HEK293T (cell line): ENCODE measurements around the gene ASPG.

ENCODE experiments used
- ELF4 ChIP-seq: fragments of 450-650 bp; IDR thresholded peaks from 2 replicates; pipeline ENCODE4 v1.6.1; 2017; ENCODE audit warnings: antibody characterized with exemption
- FOXK2 ChIP-seq: fragments of 450-650 bp; IDR thresholded peaks from 2 replicates; pipeline ENCODE4 v1.6.1; 2016; ENCODE audit warnings: mild to moderate bottlenecking
- FOXM1 ChIP-seq: fragments of 450-650 bp; IDR thresholded peaks from 2 replicates; pipeline ENCODE4 v1.6.1; 2017; ENCODE audit warnings: mild to moderate bottlenecking, borderline replicate concordance
- TARDBP ChIP-seq: fragments of 450-650 bp; IDR thresholded peaks from 2 replicates; pipeline ENCODE4 v1.6.1; 2016

DNA sequence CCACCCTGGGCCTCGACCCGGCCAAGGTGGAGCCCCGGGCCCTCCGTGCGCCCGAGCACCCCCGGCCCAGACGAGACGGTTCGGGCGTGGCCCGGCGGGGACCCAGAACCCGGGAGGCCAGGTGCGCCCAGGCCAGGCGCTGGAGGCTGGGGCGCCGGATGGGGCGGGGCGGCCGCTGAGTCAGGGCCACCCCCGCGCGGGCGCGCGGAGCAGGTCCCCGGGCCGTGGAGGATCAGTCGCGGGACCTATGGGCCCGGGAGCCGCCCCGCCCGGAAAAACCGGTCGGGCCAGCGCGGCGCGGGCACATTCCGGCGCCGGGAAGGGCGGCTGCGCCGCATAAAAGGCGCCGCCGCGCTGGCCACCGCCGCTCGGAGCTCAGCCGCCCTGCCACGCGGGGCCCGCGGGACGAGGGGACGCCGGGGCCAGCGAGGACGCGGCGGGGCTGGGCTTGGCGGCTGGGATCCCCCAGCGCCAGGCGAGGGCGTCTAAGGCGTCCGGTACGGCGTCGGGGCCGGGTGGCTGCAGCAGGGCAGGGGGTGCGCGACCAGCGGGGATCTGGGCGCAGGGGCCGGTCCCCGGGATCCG lies 31.3 kb downstream of the ASPG start:
- no peak for TF ChIP-seq TARDBP
- no peak for TF ChIP-seq FOXM1
- TF ChIP-seq FOXK2 = no peak
- TF ChIP-seq ELF4 = no peak
